Measurements from ENCODE around the gene BEX4.

BEX4 gene

DNA sequence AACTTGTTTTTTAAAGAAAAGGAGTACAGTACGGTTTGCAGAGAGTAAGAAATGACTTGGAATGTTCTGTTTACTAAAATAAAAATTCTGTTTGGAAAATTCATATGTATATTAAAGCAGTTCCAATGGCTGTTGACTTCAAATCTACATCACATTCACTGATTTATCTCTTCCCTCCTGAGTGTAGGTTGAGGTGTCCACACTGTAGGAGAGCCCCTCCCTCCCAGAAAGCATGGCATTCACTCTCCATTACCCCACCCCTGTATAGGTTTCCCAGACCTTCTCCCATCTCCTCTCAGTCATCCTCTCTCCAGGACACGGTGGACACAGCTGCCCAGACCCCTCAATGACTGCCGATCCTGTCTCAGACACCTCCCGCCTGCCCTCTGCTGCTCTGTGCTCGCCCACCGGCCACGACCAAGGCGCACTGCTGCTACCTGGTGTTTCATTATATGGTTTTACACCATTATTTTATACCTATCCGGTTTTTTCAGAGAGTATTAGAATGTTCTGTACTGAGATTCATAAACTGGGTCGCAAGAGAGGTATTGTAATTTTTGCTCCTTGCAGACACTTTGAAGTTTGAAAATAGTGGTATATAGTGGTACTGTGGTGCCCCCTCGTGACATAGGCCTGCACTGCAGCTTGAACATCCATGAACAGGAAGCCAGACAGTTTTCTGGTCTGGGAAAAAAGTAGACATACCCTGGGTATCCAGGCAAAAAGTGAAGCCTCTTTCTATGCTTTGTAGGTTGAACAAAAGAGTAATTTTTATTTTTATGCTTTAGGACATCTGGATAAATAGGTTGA, 38.8 kb upstream of the BEX4 start:
- Histone ChIP-seq H3K27ac (ENCODE audit: low read depth, low read length) (no peak overlapping the region), H3K9me3 (ENCODE audit: control insufficient read depth, insufficient read depth, low read length) (no peaks in the 10 kb centered on the region), H3K27me3 (ENCODE audit: control insufficient read depth, low read length) (no peaks in the 10 kb centered on the region), H3K9me2 (replicated peaks; ENCODE audit: control insufficient read depth, low read length) (no peaks in the 10 kb centered on the region), H3K4me1 (ENCODE audit: control insufficient read depth, low read length) (no peaks in the 10 kb centered on the region), H3K4me2 (ENCODE audit: low read length) (no peak overlapping the region), H3F3A (ENCODE audit: control insufficient read depth, insufficient read depth) (no peaks in the 10 kb centered on the region), H3K36me3 (ENCODE audit: control insufficient read depth, low read length) (no peaks in the 10 kb centered on the region), H3K4me3 (ENCODE audit: low read length) (no peak overlapping the region), H3K79me2 (ENCODE audit: control insufficient read depth, low read length) (no peaks in the 10 kb centered on the region), H4K20me1 (ENCODE audit: control insufficient read depth, insufficient read depth, low read depth, low read length) (no peaks in the 10 kb centered on the region)
- TF ChIP-seq EZH2phosphoT487 (IDR thresholded peaks at IDR 0.05; ENCODE audit: borderline replicate concordance, low read length): no peak
- TF ChIP-seq, protein P1, sequence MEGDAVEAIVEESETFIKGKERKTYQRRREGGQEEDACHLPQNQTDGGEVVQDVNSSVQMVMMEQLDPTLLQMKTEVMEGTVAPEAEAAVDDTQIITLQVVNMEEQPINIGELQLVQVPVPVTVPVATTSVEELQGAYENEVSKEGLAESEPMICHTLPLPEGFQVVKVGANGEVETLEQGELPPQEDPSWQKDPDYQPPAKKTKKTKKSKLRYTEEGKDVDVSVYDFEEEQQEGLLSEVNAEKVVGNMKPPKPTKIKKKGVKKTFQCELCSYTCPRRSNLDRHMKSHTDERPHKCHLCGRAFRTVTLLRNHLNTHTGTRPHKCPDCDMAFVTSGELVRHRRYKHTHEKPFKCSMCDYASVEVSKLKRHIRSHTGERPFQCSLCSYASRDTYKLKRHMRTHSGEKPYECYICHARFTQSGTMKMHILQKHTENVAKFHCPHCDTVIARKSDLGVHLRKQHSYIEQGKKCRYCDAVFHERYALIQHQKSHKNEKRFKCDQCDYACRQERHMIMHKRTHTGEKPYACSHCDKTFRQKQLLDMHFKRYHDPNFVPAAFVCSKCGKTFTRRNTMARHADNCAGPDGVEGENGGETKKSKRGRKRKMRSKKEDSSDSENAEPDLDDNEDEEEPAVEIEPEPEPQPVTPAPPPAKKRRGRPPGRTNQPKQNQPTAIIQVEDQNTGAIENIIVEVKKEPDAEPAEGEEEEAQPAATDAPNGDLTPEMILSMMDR (IDR thresholded peaks at IDR 0.05; ENCODE audit: low read depth, low read length, poor library complexity, severe bottlenecking): peak; percentile 64

DNA sequence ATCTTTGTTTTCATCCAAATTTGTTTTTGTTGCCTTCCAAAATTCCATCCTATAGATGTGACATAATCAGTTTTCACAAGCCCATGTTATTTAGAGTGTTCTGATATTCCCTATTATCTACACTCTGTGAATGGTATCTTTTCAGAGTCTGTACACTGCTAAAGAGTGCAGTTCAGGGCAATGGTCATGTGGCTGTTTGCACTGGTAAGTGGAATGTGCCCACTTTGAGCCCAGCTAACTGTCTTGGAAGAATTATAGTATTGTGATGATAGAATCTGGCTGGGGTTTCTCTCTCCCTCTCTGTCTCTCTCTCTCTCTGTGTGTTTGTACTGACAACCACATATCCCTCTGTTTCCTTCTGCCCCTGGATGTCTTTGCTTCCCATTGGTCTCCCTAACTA, 37.4 kb upstream of the BEX4 start:
- no peaks in the 10 kb centered on the region for H3K36me3 ChIP-seq (ENCODE audit: control insufficient read depth, low read length)
- H3K79me2 ChIP-seq (ENCODE audit: control insufficient read depth, low read length): no peaks in the 10 kb centered on the region
- H4K20me1 ChIP-seq (ENCODE audit: control insufficient read depth, insufficient read depth, low read depth, low read length): no peaks in the 10 kb centered on the region
- H3K4me3 ChIP-seq (ENCODE audit: low read length): no peak overlapping the region
- H3K27me3 ChIP-seq (ENCODE audit: control insufficient read depth, low read length): no peaks in the 10 kb centered on the region
- no peaks in the 10 kb centered on the region for H3K9me3 ChIP-seq (ENCODE audit: control insufficient read depth, insufficient read depth, low read length)
- no peaks in the 10 kb centered on the region for H3K9me2 ChIP-seq (replicated peaks; ENCODE audit: control insufficient read depth, low read length)
- no peak overlapping the region for H3K27ac ChIP-seq (ENCODE audit: low read depth, low read length)
- H3K4me1 ChIP-seq (ENCODE audit: control insufficient read depth, low read length): no peaks in the 10 kb centered on the region
- H3F3A ChIP-seq (ENCODE audit: control insufficient read depth, insufficient read depth): no peaks in the 10 kb centered on the region
- TF ChIP-seq EZH2phosphoT487 (IDR thresholded peaks at IDR 0.05; ENCODE audit: borderline replicate concordance, low read length): no peak
- TF ChIP-seq, protein P1 (IDR thresholded peaks at IDR 0.05; ENCODE audit: low read depth, low read length, poor library complexity, severe bottlenecking): no peak
- H3K4me2 ChIP-seq (ENCODE audit: low read length): no peak overlapping the region

- H3K36me3 ChIP-seq (ENCODE audit: control insufficient read depth, low read length): no peaks in the 10 kb centered on the region
- H4K20me1 ChIP-seq (ENCODE audit: control insufficient read depth, insufficient read depth, low read depth, low read length): no peaks in the 10 kb centered on the region
- H3K79me2 ChIP-seq (ENCODE audit: control insufficient read depth, low read length): no peaks in the 10 kb centered on the region
- H3K9me3 ChIP-seq (ENCODE audit: control insufficient read depth, insufficient read depth, low read length): no peaks in the 10 kb centered on the region
- H3K4me3 ChIP-seq (ENCODE audit: low read length): no peak overlapping the region
- no peak overlapping the region for H3K27ac ChIP-seq (ENCODE audit: low read depth, low read length)
- no peak overlapping the region for H3K4me2 ChIP-seq (ENCODE audit: low read length)
- H3K27me3 ChIP-seq (ENCODE audit: control insufficient read depth, low read length): no peaks in the 10 kb centered on the region
- no peaks in the 10 kb centered on the region for H3K9me2 ChIP-seq (replicated peaks; ENCODE audit: control insufficient read depth, low read length)
- H3F3A ChIP-seq (ENCODE audit: control insufficient read depth, insufficient read depth): no peaks in the 10 kb centered on the region
- H3K4me1 ChIP-seq (ENCODE audit: control insufficient read depth, low read length): no peaks in the 10 kb centered on the region
- TF ChIP-seq, protein P1 (IDR thresholded peaks at IDR 0.05; ENCODE audit: low read depth, low read length, poor library complexity, severe bottlenecking): no peak
- TF ChIP-seq EZH2phosphoT487 (IDR thresholded peaks at IDR 0.05; ENCODE audit: borderline replicate concordance, low read length): no peak
Measured at GRCh38 chrX:103183912-103184311, 31.0 kb upstream of the BEX4 start.
